PFSK-1 (cell line): Measurements from ENCODE around the gene NTM.

Experiments
- POLR2AphosphoS5 ChIP-seq: IDR thresholded peaks from 2 replicates; pipeline ENCODE4 v1.6.1; 2012; ENCODE audit warnings: low read depth, mild to moderate bottlenecking, control low read depth, low read length, moderate library complexity
- REST ChIP-seq, 2 experiments: IDR thresholded peaks; 2 replicates each; pipeline versions ENCODE4 v1.6.1 to v1.8.0; 2011 to 2012; ENCODE audit warnings: low read depth in 2 of 2, low read length in 2 of 2, control low read depth in 1 of 2, inconsistent platforms in 1 of 2, mild to moderate bottlenecking in 1 of 2, moderate library complexity in 1 of 2; ENCODE audit not compliant: insufficient read depth in 1 of 2
- SIN3A ChIP-seq: IDR thresholded peaks from 2 replicates; pipeline ENCODE4 v1.6.1; 2012; ENCODE audit warnings: mild to moderate bottlenecking, low read length, moderate library complexity, borderline replicate concordance; ENCODE audit not compliant: insufficient read depth
- TAF1 ChIP-seq: IDR thresholded peaks from 2 replicates; pipeline ENCODE4 v1.6.1; 2012; ENCODE audit warnings: low read length, control low read depth, borderline replicate concordance; ENCODE audit not compliant: insufficient read depth

GRCh38 chr11:131666006-131666405 lies 295.6 kb downstream of the NTM start:
- no peak for TF ChIP-seq TAF1
- TF ChIP-seq POLR2AphosphoS5 = no peak
- TF ChIP-seq REST (IDR thresholded peaks at IDR 0.05; ENCODE audit: insufficient read depth in 1 of 2, low read depth in 2 of 2, low read length in 2 of 2) = no peak
- no peak for TF ChIP-seq SIN3A
